Measurements from ENCODE around the gene C4BPB.

DNA sequence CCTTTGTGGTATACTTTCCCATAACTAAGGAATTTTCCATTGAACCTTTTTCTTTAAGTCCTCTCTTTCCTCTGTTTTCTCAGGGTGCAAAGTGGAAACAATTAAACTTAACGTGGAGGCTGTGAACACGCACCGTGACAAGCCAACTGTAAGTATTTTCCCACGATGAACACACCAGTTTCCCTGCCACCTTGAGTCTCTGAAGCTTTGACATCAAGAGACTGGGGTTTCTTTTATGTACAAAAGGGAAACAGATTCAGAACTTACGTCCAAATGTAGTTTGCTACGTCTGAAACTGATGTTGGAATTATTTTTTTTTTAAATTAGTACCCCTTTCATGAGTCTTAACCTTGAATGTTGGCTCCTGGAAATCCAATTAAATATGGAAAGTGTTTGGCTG, 17.2 kb upstream of the C4BPB start:
- TF ChIP-seq, protein P1, sequence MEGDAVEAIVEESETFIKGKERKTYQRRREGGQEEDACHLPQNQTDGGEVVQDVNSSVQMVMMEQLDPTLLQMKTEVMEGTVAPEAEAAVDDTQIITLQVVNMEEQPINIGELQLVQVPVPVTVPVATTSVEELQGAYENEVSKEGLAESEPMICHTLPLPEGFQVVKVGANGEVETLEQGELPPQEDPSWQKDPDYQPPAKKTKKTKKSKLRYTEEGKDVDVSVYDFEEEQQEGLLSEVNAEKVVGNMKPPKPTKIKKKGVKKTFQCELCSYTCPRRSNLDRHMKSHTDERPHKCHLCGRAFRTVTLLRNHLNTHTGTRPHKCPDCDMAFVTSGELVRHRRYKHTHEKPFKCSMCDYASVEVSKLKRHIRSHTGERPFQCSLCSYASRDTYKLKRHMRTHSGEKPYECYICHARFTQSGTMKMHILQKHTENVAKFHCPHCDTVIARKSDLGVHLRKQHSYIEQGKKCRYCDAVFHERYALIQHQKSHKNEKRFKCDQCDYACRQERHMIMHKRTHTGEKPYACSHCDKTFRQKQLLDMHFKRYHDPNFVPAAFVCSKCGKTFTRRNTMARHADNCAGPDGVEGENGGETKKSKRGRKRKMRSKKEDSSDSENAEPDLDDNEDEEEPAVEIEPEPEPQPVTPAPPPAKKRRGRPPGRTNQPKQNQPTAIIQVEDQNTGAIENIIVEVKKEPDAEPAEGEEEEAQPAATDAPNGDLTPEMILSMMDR (IDR thresholded peaks at IDR 0.05; ENCODE audit: low read depth, low read length, missing input control): no peak
- TF ChIP-seq YY1 (IDR thresholded peaks at IDR 0.05) (no peak), EGR1 (IDR thresholded peaks at IDR 0.05; ENCODE audit: low read depth in 2 of 2) (no peak), GABPA (IDR thresholded peaks at IDR 0.05 in 1 of 2, conservative IDR thresholded peaks at IDR 0.05 in 1 of 2) (no peak), FOXA1 (IDR thresholded peaks at IDR 0.05) (no peak), HNF4A (conservative IDR thresholded peaks at IDR 0.05) (no peak), JUND (IDR thresholded peaks at IDR 0.05) (no peak), TAF1 (conservative IDR thresholded peaks at IDR 0.05) (no peak), MAX (IDR thresholded peaks at IDR 0.05) (no peak), RAD21 (IDR thresholded peaks at IDR 0.05) (no peak), RXRA (IDR thresholded peaks at IDR 0.05) (no peak), SP1 (IDR thresholded peaks at IDR 0.05) (no peak)
- TF ChIP-seq, protein P2, sequence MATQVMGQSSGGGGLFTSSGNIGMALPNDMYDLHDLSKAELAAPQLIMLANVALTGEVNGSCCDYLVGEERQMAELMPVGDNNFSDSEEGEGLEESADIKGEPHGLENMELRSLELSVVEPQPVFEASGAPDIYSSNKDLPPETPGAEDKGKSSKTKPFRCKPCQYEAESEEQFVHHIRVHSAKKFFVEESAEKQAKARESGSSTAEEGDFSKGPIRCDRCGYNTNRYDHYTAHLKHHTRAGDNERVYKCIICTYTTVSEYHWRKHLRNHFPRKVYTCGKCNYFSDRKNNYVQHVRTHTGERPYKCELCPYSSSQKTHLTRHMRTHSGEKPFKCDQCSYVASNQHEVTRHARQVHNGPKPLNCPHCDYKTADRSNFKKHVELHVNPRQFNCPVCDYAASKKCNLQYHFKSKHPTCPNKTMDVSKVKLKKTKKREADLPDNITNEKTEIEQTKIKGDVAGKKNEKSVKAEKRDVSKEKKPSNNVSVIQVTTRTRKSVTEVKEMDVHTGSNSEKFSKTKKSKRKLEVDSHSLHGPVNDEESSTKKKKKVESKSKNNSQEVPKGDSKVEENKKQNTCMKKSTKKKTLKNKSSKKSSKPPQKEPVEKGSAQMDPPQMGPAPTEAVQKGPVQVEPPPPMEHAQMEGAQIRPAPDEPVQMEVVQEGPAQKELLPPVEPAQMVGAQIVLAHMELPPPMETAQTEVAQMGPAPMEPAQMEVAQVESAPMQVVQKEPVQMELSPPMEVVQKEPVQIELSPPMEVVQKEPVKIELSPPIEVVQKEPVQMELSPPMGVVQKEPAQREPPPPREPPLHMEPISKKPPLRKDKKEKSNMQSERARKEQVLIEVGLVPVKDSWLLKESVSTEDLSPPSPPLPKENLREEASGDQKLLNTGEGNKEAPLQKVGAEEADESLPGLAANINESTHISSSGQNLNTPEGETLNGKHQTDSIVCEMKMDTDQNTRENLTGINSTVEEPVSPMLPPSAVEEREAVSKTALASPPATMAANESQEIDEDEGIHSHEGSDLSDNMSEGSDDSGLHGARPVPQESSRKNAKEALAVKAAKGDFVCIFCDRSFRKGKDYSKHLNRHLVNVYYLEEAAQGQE (IDR thresholded peaks at IDR 0.05): no peak
